ENCODE data around the gene PYDC2.

DNA sequence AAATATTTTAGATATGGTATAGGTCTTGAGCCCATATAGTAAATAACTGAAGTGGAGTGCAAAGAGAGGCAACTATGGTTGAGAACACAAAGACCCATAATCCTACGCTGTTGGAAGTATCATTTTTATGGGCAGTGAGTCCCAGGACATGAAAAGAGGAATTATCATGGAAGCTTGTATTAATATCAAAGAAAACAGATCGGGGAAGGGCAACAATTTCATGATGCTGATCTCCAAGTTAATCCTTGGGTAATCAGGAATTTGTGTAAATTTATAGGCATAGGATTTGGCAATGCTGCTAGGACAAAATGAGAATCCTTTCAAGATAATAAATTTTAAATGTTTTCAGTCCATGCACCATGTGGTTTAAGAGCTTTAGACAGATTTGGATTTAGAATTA lies 40.2 kb upstream of the PYDC2 start:
- TF ChIP-seq POLR2A (IDR thresholded peaks at IDR 0.05; ENCODE audit: low read depth, low read length) = no peak
- TF ChIP-seq POLR2AphosphoS5 (IDR thresholded peaks at IDR 0.05; ENCODE audit: low read depth, low read length) = no peak
